Adrenal gland (tissue), 5 donors: ENCODE measurements around the gene UBA52.
A peak's percentile ranks its signal among the peaks of the same experiment; 100 is the strongest.

Experiments used
- CTCF ChIP-seq, 6 experiments: fragments of 450-650 bp in 4 of 6; fragments of 200-600 bp in 2 of 6; sonication (generic) in 1 of 6; IDR thresholded peaks; 1 replicate in 5 of 6; 2 replicates in 1 of 6; pipeline versions ENCODE4 v1.5.1 to v1.8.0; 2016 to 2021; ENCODE audit warnings: antibody characterized with exemption in 6 of 6, mild to moderate bottlenecking in 2 of 6, moderate library complexity in 1 of 6
- POLR2A ChIP-seq, 2 donors: fragments of 450-650 bp; IDR thresholded peaks; one replicate each; pipeline ENCODE4 v1.6.1; 2017; ENCODE audit warnings: antibody characterized with exemption in 2 of 2, mild to moderate bottlenecking in 2 of 2, moderate library complexity in 1 of 2
- donor health status: DM: no; HTN: no; CAD: no.

- TF ChIP-seq CTCF (IDR thresholded peaks at IDR 0.05) = peak in 1 of 6 experiments; percentile 7
- peak; percentile 83 to 94 for TF ChIP-seq POLR2A (IDR thresholded peaks at IDR 0.05)
Observed at GRCh38 chr19:18571564-18572344, at the start of gene UBA52.
